ENCODE results near the gene HEPACAM.

HEPACAM gene

DNA sequence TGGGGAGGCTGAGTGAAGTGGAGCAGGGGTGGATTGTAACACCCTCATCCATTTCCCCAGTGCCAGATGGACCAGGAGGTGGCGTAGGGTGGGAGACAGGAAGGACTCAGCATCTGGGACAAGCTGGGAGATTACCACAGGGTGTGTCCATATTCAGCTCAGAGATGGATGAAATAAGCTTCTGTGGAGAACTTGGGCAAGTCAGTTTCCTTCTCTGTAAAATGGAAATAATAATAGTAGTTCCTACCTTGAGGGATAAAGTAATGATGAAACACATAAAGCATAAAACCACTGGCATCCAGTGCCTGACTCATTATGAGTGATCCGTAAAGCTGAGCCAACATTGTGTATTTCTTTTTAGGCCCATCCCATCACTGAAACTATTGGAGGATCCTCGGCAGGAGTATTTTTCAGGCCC is 37.6 kb downstream of the HEPACAM start:
- DNase-seq, result peak; percentile 79

- DNase-seq, result no peak
These were observed 38.1 kb downstream of the HEPACAM start, which contains the start of gene ROBO4 for GRCh38 chr11:124897674-124898262. Gene ROBO4, minus strand, starts transcription at chr11:124897865. Its CDS starts 70 bp downstream, at chr11:124897795.

- DNase-seq, result no peak
These were observed 38.9 kb downstream of the HEPACAM start for GRCh38 chr11:124896821-124897391.

DNA sequence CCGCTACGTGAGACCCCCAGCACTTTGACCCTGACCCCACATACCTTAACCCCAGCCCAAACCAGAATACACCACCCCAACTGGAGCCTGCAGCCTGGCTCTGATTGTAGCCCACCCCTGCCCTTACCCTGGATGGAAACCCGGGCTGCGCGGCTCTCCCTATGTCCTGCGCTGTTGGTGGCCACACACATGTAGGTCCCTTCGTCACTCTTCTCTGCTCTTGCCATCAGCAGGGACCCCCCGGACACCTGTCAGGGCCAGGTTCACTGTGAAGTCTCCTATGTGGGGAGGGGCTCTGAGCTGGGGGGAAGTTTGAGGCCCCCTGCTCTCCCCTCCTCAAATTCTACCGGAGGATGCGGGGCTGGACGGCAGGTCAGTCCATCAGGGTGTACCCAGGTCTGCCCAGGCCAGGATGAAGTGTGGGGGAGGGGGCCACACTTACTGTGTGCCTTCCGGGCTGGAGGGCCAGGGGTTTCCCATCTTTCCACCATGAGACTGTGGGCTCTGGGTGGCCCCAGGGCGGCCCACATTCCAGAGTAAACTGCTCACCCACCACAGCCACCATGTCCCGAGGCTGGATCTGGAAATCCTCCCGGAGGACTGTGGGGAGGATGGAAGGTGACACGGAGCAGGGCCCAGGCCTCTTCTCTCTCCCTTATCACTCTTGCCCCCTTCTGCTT is 39.6 kb downstream of the HEPACAM start:
- DNase-seq, result no peak

GRCh38 chr11:124895471-124895971 is 40.3 kb downstream of the HEPACAM start:
- no peak for DNase-seq

GRCh38 chr11:124894606-124895430 is 41.0 kb downstream of the HEPACAM start:
- DNase-seq, result no peak

GRCh38 chr11:124893781-124894401 is 42.0 kb downstream of the HEPACAM start:
- no peak for DNase-seq

- no peak for DNase-seq
These were observed 42.9 kb downstream of the HEPACAM start for GRCh38 chr11:124892750-124893454.

- DNase-seq, result no peak
These were observed 43.7 kb downstream of the HEPACAM start for GRCh38 chr11:124892146-124892545.

DNA sequence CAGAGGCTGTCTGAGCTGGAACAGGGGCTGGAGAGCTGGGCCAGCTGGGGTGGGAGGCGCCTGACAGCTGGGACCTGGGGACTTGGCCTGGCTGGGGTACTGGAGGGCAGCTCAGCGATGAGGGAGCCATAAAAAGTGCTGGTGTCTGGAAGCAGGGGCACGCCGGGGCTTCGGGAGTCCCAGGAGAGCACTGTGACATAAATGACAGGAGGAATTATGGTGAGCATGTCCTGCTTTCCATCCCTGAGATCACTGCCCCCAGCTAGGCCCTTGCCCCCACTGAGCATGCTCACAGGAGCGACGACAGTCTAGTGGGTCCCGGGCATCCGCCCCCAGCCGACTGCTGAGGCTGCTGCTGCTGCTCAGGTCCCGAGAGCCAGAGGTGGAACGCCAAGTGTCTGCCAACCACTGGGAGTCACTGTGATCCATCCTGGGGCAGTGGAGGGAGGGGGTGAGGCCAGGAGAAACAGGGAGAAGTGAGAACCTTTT is 44.4 kb downstream of the HEPACAM start:
- no peak for DNase-seq

- DNase-seq, result no peak
These were observed 45.0 kb downstream of the HEPACAM start for GRCh38 chr11:124890683-124891372.

- no peak for DNase-seq
These were observed 45.7 kb downstream of the HEPACAM start for GRCh38 chr11:124890151-124890550.

DNA sequence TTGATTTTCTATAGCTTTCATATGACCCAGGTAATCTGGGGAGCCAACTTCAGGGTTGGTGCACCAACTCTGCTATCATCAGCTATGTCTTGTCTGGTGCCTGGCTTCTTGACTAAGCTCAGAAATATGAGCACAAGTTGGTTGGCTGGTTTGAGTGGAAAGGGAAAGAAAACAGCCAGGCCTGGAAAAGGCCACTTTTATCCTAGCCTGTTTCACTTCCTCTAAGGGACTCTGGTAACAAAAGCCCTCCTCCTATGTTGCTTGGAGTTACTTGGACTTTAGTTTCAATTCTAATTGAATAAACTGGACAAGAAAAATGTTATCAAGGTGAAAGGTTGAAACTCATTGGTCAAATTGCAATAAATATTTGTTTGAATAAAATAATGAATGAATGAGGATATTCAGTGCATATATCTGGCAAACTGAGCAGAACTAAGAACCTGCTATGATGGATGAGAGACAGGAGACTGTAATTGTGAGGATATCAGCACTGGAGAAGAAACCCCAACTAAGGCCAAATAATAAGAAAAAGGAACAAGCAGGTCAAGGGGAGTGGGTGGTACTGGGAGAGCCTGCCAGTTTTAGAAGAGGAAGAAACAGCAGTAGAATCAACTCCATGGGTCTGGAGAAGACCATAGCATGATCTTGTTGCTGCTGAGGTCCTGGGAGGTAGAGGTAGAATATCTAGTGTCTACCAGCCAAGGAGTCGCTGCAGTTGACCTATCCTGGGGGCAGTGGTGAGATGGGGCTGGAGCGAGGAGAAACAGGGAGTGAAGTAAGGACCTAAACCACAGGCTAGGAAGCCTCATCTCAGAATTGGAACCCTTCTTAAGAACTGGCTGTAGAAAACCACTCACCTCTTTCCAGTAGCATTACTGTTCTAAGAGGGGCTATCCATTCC is 46.4 kb downstream of the HEPACAM start:
- no peak for DNase-seq

GRCh38 chr11:124887667-124888013 is 48.2 kb downstream of the HEPACAM start:
- DNase-seq, result no peak

- DNase-seq, result no peak
These were observed 48.7 kb downstream of the HEPACAM start for GRCh38 chr11:124886978-124887666.

GRCh38 chr11:124886476-124886875 is 49.4 kb downstream of the HEPACAM start:
- no peak for DNase-seq

GRCh38 chr11:124884869-124885479 is 50.9 kb downstream of the HEPACAM start:
- DNase-seq, result no peak

DNA sequence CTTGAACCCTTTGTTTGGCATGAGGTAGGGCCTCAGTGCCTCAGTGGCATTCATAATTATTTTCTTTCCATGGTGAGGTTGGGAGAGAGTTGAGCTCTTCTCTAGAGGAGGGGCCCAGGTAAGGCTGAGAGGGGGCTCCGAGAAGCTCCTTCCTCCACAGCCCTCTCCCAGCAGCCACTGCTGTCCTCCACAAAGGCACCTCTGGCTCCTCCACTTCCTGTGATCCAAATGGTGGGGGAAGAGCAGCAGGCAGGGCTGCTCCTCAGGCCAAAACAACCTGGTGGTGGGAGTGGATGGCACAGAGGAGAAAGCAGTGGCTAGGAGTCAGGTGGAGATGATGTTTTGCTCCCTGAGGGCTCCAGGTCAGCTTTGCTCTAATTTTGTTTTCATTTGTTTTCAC is 51.5 kb downstream of the HEPACAM start:
- no peak for DNase-seq
